ENCODE measurements around the gene STK24.

DNA sequence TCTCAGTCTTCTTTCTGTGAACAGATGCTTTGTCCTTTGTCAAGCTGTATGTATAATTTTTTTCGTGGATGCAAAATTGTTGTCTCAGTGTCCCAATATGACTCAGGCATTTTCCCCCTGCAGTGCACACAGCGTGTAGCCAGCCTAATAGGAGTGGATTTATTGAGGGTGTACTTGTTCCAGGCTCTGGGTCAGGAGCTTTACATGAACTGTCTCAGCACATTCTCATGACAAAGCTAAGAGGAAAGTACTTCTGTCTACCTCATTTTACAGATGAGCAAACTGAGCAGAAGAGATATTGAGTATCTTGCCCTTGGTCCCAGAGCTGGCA lies 50.8 kb downstream of the STK24 start:
- TF ChIP-seq EP300 (IDR thresholded peaks at IDR 0.05) (no peak), POLR2A (IDR thresholded peaks at IDR 0.05) (no peak), POLR2AphosphoS5 (IDR thresholded peaks at IDR 0.05) (no peak)
- TF ChIP-seq, protein P1, sequence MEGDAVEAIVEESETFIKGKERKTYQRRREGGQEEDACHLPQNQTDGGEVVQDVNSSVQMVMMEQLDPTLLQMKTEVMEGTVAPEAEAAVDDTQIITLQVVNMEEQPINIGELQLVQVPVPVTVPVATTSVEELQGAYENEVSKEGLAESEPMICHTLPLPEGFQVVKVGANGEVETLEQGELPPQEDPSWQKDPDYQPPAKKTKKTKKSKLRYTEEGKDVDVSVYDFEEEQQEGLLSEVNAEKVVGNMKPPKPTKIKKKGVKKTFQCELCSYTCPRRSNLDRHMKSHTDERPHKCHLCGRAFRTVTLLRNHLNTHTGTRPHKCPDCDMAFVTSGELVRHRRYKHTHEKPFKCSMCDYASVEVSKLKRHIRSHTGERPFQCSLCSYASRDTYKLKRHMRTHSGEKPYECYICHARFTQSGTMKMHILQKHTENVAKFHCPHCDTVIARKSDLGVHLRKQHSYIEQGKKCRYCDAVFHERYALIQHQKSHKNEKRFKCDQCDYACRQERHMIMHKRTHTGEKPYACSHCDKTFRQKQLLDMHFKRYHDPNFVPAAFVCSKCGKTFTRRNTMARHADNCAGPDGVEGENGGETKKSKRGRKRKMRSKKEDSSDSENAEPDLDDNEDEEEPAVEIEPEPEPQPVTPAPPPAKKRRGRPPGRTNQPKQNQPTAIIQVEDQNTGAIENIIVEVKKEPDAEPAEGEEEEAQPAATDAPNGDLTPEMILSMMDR (IDR thresholded peaks at IDR 0.05): no peak

Data from upper lobe of left lung (tissue), 4 donors.